Uterus (tissue), 4 donors: ENCODE measurements around the gene B3GLCT. TPM values are rescaled to one million over a fixed set of nuclear protein-coding genes. Genes with fewer than 3 reads are reported as not detected.

ENCODE experiments used
- DNase-seq, 2 donors: peaks; one replicate each; pipeline ENCODE4 v3.0.0-alpha.2; 2019 to 2020
- H3K27ac ChIP-seq, 2 donors: fragments of 200-600 bp; sonication (generic); 1 replicate in 1 of 2; 2 replicates in 1 of 2; pipeline ENCODE4 v1.5.1; 2016 to 2018
- H3K27me3 ChIP-seq, 2 donors: fragments of 200-600 bp; sonication (generic); one replicate each; pipeline ENCODE4 v1.5.1; 2018 to 2019; ENCODE audit warnings: control low read depth in 1 of 2
- H3K36me3 ChIP-seq, 2 donors: fragments of 200-600 bp; sonication (generic); one replicate each; pipeline ENCODE4 v1.5.1; 2019; ENCODE audit warnings: control low read depth in 1 of 2
- H3K4me1 ChIP-seq, 2 donors: fragments of 200-600 bp; sonication (generic); one replicate each; pipeline ENCODE4 v1.5.1; 2018 to 2019; ENCODE audit warnings: control low read depth in 1 of 2
- H3K4me3 ChIP-seq, 2 donors: fragments of 200-600 bp; sonication (generic); 1 replicate in 1 of 2; 2 replicates in 1 of 2; pipeline ENCODE4 v1.5.1; 2018 to 2019; ENCODE audit warnings: mild to moderate bottlenecking in 1 of 2
- H3K9me3 ChIP-seq, 2 donors: fragments of 200-600 bp; sonication (generic); one replicate each; pipeline ENCODE4 v1.5.1; 2019; ENCODE audit warnings: control low read depth in 1 of 2
- POLR2A ChIP-seq, 2 donors: fragments of 450-650 bp; IDR thresholded peaks; one replicate each; pipeline ENCODE4 v1.6.1; 2016; ENCODE audit warnings: antibody characterized with exemption in 2 of 2, mild to moderate bottlenecking in 1 of 2, moderate library complexity in 1 of 2
- intact Hi-C: fragments of 100-400 bp; cut with DNase I; formaldehyde crosslinking; loops from one replicate; pipeline ENCODE4 v1.15.1; 2023; ENCODE audit warnings: low total_unique reads
- total RNA-seq, 4 donors: library from RNA; depleted of rRNA in 3 of 4; stranded (reverse); fragments of >200 nt in 3 of 4; gene quantifications; one replicate each; pipeline versions ENCODE4 v1.1.0 to v1.2.4, GENCODE V29; 2014 to 2023
- TF ChIP-seq, protein P1 (sequence below), 4 experiments: fragments of 200-600 bp in 2 of 4; fragments of 450-650 bp in 2 of 4; sonication (generic) in 2 of 4; IDR thresholded peaks; one replicate each; pipeline ENCODE4 v1.5.1; 2016 to 2019; ENCODE audit warnings: antibody characterized with exemption in 4 of 4, mild to moderate bottlenecking in 2 of 4, moderate library complexity in 1 of 4
- donor health status: DM: yes; HTN: yes; CAD: no.

B3GLCT gene
- total RNA-seq, 4 donors from 2014 or later, result 20.0 to 83.1 (median 31.7) TPM

DNA sequence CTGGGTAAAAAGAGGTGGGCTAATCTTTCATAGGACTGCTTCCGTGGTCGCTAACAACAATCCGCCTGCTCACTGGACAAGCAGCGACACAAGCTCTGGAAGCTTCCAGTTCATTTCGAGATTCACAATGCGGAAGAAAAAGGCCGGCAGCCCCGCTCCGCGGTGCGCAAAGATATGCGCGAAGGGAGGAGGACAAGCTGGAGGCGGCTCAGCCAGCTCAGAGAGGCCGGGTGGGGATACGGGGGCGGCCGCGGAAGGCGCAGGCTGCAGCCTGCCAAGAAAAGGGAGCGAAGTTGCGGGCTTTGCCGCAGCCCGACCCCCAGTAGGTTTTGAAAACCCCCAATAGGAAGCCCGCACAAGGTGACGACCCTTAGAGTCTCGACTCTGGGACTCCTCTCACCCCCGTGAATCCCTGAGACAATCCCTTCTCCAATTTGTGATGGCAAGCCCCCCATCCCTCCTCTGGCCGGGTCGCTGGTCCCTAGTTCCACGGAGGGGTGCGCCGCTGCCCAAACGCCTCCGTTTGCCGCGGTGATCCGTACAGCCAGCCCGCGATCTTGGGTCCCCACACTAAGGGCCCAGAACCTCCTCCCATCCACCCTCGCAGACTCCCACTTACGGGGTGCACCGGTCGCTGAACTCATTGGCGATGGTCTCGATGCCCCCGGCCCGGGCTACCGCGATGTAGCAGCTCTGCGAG is 38.8 kb upstream of the B3GLCT start:
- intact Hi-C loops, result no loop called here
- H3K27ac ChIP-seq, result peak overlapping the region; percentile 79 to 100
- DNase-seq, result peak; percentile 28 to 48

DNA sequence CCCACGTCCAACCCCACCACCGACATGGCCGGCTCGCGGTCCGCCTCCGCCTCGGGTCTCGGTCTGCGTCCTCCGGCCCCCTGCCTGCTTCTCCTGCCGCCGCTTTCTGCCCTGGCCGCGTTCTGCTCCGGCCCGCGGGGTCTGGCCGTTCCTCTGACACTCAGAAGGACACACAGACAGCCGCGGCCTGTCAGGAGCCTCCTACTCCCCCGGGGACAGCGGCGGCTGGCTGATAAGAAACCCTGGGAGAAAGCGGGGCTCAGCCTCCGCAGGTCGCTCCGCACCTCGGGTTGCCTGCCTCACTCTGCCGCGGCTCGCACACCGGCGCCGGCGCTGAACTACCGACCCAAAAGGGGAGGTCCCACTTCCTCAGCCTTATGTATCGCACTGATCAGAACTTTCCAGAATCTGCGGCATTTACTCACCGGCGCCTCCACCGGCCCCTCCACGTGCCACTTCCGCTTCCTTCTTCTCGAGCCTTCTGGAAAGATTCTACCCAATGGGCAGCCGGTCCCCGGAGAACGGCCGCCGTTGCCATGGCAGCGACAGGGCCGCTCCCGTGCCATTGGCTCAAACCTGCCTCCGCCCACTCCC is 38.1 kb upstream of the B3GLCT start, which contains the start of gene HSPH1:
Gene HSPH1 (minus strand): TSS at position 348 of the 594 bp plus-strand sequence. CDS start 322 bp downstream, at position 26.
- Histone ChIP-seq H3K27ac (peak within 1 kb of the TSS; percentile 84 to 100), H3K4me1 (peaks cover 4 to 8% of the 10 kb centered on the region in 2 donors), H3K27me3 (no peaks in the 10 kb centered on the region), H3K4me3 (peak within 1 kb of the TSS; percentile 68 to 96), H3K9me3 (no peaks in the 10 kb centered on the region), H3K36me3 (no peaks in the 10 kb centered on the region)
- peak; percentile 65 to 94 for TF ChIP-seq POLR2A (IDR thresholded peaks at IDR 0.05)
- TF ChIP-seq, protein P1, sequence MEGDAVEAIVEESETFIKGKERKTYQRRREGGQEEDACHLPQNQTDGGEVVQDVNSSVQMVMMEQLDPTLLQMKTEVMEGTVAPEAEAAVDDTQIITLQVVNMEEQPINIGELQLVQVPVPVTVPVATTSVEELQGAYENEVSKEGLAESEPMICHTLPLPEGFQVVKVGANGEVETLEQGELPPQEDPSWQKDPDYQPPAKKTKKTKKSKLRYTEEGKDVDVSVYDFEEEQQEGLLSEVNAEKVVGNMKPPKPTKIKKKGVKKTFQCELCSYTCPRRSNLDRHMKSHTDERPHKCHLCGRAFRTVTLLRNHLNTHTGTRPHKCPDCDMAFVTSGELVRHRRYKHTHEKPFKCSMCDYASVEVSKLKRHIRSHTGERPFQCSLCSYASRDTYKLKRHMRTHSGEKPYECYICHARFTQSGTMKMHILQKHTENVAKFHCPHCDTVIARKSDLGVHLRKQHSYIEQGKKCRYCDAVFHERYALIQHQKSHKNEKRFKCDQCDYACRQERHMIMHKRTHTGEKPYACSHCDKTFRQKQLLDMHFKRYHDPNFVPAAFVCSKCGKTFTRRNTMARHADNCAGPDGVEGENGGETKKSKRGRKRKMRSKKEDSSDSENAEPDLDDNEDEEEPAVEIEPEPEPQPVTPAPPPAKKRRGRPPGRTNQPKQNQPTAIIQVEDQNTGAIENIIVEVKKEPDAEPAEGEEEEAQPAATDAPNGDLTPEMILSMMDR (IDR thresholded peaks at IDR 0.05), result peak in 3 of 4 experiments; percentile 21 to 37 (median 24)
- peak; percentile 97 to 98 for DNase-seq
- intact Hi-C loops, result no loop called here

More for the DNA sequence above, 38.8 kb upstream of the B3GLCT start:
- Histone ChIP-seq H3K36me3 (no peaks in the 10 kb centered on the region), H3K9me3 (no peaks in the 10 kb centered on the region), H3K4me1 (peaks cover 4 to 8% of the 10 kb centered on the region in 2 donors), H3K27me3 (no peaks in the 10 kb centered on the region), H3K4me3 (peak overlapping the region; percentile 68 to 96)
- TF ChIP-seq POLR2A (IDR thresholded peaks at IDR 0.05), result peak in 1 of 2 donors; percentile 58
- TF ChIP-seq, protein P1 (IDR thresholded peaks at IDR 0.05), result no peak

DNA sequence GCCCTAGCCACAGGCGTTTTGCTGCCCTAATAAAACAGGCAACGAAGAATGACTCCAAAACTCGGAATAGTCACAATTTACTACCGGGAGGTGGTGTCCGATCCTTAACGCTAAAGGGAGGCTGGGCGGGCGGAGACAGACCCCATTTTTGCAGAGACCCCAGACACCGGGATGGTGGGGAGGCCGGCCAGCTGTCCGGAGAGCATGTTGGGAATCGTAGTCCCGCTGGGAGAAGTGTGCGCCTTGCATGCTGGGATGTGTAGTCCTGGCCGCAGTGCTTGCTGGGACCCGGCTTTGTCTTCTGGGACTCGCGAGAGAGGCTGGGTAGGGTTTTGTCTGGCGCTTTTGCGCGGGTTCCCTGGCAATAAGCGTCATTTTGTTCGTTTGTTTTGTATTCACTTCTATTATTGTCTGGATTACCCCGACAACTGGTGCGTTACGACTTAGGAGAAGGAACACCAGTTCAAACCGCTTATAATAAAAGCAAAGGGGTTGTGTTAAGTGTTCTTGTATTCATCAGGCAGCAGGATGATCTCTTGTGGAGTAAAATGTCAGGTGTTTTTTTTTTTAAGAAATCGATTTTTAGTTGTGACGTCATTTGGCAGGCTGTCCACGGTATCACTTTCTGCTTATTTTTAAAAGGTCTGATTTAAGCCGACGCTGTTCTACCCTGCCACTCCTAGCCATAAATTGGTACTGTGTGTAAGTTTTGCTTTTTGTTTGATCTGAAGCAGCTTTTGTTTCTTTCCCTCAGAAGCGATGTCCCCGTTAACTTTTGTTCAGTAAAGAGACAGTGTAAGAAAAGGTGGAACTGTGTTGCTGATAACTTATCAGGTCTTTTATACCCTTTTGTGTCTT is 37.4 kb upstream of the B3GLCT start:
- TF ChIP-seq, protein P1 (IDR thresholded peaks at IDR 0.05), result peak in 2 of 4 experiments; percentile 1 to 6
- TF ChIP-seq POLR2A (IDR thresholded peaks at IDR 0.05), result peak; percentile 41 to 89
- Histone ChIP-seq H3K27ac (peak overlapping the region; percentile 84 to 100), H3K4me3 (peak overlapping the region; percentile 68 to 96), H3K4me1 (peaks cover 4 to 8% of the 10 kb centered on the region in 2 donors), H3K36me3 (no peaks in the 10 kb centered on the region), H3K27me3 (no peaks in the 10 kb centered on the region), H3K9me3 (no peaks in the 10 kb centered on the region)
- intact Hi-C loops, result no loop called here
- DNase-seq, result peak; percentile 94 to 96

DNA sequence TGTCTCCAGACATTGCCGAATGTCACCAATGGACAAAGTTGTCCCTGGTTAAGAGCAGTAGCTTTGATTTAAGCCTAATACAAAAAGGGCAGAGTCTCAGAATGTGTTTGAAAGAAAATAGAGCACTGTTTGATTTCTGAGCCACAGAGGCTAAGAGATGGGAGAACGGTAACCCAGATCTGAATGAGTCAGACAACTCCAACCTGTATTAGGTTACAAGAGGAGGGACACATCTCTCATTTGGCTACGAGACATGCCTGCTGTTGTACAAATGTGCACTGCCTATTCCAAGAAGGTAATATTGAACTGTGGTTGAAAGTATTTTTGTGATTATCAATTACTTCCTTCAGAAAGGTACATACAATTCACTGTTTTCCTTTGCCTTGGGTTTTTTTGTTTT is 33.2 kb upstream of the B3GLCT start:
- H3K4me1 ChIP-seq, result no peaks in the 10 kb centered on the region
- intact Hi-C loops, result no loop called here

More for the DNA sequence above, 33.2 kb upstream of the B3GLCT start:
- H3K9me3 ChIP-seq, result no peaks in the 10 kb centered on the region
- no peak overlapping the region for H3K27ac ChIP-seq
- TF ChIP-seq POLR2A (IDR thresholded peaks at IDR 0.05), result no peak
- TF ChIP-seq, protein P1 (IDR thresholded peaks at IDR 0.05), result no peak
- no peak overlapping the region for H3K4me3 ChIP-seq
- H3K36me3 ChIP-seq, result no peaks in the 10 kb centered on the region
- DNase-seq, result no peak
- H3K27me3 ChIP-seq, result no peaks in the 10 kb centered on the region
